Midbrain (tissue), 1 donor: Measurements from ENCODE around the gene HSPA1L.
A peak's percentile ranks its signal among the peaks of the same experiment; 100 is the strongest.
"Not testable (repeated sequence)": the region's sequence is repeated elsewhere in the genome, so short reads cannot be mapped to it uniquely, and the experiment has no call there.

Experiments used
- DNase-seq: peaks from one replicate; lab custom pipeline; 2025; lab: John Stamatoyannopoulos, UW

HSPA1L gene

DNA sequence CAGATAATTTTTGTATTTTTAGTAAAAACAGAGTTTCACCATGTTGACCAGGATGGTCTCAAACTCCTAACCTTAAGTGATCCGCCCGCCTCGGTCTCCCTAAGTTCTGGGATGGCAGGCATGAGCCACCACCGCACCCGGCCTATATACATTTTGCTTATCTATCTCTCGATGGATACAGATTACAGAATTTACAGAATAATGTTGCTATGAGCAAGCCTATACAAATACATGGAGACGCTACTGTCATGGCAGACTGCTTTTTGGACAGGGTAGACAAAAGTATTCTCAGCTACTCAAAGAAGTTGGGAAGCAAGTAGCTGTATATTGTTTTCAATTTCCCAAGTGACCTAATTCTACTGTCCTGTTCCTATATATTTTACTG is 1.6 kb downstream of the HSPA1L start:
- no peak for DNase-seq

DNA sequence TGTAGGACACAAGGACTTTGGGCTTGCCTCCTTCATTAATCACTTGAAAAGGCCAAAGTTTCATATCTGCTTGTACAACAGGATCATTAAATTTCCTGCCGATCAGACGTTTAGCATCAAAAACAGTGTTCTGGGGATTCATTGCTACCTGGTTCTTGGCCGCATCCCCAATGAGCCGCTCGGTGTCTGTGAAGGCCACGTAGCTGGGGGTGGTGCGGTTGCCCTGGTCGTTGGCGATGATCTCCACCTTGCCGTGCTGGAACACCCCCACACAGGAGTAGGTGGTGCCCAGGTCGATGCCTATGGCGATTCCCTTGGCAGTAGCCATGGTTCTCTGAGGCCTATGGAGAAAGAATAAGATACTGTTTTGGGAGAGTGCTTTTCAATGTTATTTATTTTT is 3.4 kb downstream of the HSPA1L start:
- no peak for DNase-seq

DNA sequence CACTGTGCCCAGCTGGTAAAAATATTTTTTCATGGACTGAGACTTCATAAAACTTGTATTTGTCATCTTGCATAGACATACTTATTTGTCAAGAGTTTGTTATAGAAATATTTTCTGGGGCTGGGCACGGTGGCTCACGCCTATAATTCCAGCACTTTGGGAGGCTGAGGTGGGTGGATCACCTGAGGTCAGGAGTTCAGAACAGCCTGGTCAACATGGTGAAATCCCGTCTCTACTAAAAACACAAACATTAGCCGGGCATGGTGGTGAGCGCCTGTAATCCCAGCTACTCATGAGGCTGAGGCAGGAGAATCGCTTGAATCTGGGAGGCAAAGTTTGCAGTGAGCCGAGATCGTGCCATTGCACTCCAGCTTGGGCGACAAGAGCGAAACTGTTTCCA is 6.5 kb downstream of the HSPA1L start:
- not testable (repeated sequence) for DNase-seq

DNA sequence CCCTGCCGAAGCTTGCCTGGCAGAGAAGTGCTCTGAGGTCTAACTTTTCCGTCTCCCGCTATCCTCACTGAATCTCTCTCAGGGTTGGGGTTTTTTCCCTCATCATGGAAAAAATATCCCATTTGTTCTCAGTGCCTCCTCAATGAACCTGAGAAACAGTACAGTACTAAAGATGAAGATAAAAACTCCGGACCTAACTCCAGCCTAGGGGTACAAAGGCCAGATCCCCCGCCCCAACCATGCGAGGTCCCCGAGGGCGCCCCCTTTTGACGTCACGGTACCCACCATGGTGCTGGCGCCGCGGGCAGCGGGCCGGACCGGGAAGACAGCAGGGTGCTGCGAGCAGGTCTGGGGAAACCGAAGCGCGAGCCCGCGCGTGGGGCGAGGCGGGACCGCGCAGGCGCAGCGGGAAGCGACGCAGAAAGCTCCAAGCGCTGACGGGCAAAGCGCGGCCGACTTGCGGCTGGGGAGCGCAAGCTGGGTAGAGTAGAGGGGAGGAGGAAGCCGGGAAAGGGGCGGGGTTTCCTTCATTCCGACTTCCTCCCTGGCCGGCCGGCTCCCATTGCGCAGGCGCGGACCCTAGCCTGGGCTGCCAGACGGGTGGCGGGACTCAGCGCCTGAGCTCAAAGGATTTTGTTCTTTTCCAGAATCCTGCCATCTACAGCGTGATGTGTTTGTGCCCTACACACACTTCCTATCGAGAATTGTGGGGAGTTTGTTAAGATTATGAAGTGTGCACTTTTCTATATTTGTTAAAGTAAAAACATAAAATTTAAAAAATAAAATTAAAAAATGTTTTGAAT is 8.4 kb downstream of the HSPA1L start, which contains the start of gene LSM2:
LSM2 (minus strand) TSS at position 497 of the 803 bp plus-strand sequence; CDS start at position 288, 209 bp downstream.
- peak; percentile 98 for DNase-seq

DNA sequence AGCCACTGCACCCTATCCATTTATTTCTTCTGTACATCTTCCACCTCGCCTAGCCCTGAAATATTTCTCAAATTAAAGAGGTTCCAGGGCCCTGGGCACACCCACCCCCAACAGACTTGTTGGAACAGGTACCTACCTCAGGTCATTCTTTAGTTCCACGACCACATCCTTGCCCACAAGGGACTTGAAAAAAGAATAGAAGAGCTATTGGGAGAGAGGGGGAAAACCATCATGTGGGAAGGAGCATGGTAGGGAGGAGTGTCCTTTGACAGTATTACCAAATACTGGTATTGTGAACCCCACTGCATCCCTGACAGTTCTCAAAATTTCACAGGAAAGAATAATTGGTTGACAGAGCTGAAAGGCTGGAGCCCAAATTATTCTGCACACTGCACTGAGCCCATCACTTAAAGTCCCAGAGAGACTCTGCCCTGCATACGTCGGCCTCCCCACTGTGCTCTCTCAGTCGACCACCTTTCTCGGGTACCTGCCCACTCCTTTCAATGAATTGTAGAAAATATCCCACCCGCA is 9.1 kb downstream of the HSPA1L start:
- no peak for DNase-seq

DNA sequence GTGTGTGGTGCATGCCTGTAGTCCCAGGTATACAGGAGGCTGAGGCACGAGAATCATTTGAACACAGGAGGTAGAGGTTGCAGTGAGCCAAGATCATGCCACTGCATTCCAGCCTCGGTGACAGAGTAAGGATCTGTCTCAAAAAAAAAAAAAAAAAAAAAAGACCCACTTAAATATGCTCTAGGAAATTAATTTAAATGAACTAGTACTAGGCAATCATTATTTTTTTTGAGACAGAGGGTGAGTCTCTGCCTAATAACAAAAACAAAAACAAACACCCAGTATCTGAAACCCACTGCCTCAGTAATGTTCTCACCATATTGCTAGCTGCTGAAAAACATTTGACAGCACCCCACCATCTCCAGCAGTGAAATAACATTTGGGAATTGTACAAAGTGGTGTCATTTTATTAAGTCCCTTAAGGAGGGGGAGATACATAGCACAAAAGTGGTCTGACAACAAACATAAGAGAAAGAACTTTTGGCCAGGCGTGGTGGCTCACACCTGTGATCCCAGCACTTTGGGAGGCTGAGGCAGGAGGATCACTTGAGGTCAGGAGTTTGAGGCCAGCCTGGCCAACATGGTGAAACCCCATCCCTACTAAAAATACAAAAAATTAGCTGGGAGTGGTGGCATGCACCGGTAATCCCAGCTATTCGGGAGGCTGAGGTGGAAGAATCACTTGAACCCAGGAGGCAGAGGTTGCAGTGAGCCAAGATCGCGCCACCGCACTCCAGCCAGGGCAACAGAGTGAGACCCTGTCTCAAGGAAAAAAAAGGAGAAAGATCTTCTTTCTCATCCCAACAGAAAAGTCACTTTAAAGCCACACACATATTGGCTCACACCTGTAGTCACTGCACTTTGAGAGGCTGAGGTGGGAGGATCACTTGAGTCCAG is 13.8 kb downstream of the HSPA1L start:
- DNase-seq = not testable (repeated sequence)

DNA sequence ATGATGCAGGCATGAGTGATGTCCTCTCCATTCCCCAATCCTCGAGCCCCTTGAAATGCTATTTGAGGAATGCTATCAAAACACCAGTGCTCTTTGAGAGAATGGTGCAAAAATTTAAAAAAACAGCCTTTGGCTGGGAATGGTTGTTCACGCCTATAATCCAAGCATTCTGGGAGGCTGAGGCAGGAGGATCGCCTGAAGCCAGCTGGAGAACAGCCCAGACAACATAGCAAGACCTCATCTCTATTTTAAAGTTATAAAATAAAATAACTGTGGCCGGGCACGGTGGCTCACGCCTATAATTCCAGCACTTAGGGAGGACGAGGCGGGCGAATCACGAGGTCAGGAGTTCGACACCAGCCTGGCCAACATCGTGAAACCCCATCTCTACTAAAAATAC is 15.3 kb downstream of the HSPA1L start:
- DNase-seq = no peak

DNA sequence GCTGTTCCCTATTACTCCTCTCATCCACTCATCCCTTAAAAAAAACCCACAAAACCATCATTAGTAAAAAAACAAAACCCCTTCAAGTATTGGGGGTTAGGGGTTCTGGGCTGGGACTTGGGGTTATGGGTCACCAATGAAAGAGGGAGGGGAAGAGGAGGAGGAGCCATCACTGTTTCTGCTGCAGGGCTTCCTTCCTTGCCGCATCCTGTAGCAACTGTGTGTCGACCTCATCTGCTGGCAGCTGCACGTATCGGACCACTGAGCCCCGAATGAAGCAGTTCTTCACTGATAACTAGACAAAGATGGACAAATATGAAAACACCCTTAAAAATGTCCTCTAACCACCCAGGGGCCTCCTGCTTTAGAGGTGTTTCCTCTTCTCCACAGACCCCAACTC is 17.5 kb downstream of the HSPA1L start:
- DNase-seq = no peak

DNA sequence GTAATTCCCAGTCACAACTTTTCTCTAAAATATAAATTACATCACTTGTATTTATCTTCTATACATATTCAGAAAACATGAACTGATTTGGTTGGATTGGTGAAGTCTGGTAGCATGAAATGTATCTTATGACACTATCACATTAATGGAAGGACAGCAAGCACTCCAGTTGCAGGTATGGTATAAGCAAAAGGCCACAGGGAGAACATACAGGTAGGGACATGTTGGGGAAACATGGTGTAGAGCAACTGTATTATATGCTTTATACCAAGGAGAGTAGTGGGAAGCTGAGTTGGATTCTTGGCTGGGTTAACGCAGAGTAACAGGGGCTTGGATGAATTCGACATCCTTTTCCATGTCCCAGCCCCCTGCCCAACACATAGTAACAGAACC is 18.1 kb downstream of the HSPA1L start:
- DNase-seq = no peak

DNA sequence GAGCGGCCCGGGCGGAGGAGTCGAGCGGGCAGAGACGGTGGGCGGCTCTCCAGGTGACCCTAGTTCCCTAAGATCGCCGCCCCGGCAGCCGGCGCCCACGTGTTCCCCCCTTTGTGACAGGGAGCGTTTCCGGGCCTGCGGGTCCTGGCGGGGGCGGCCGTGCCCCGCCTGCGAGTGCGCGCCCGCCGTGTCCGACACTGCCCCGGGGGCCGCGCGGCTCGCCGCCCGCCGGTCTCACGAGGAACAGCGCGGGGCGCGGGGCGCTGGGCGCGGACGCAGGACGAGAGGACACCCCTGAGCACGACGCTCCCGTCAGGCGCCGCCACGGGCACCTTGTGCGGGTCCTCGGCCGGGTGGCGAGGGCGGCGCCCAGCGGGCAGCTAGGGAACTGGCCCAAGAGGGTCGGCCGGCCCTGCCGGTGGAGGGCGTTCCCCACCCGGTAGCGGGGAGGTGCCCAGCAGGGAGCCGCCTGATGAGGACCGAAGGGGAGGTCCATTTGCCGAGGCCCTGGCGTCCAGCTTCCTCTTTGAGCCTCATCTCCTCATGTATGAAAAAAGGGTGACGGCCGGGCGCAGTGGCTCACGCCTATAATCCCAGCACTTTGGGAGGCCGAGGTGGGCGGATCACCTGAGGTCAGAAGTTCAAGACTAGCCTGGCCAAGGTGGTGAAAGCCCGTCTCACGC is 19.3 kb downstream of the HSPA1L start, which contains the start of gene VARS1:
VARS1 (minus strand) TSS at position 137 of the 683 bp plus-strand sequence. CDS start 535 bp downstream, outside the sequence.
- DNase-seq = peak; percentile 90

DNA sequence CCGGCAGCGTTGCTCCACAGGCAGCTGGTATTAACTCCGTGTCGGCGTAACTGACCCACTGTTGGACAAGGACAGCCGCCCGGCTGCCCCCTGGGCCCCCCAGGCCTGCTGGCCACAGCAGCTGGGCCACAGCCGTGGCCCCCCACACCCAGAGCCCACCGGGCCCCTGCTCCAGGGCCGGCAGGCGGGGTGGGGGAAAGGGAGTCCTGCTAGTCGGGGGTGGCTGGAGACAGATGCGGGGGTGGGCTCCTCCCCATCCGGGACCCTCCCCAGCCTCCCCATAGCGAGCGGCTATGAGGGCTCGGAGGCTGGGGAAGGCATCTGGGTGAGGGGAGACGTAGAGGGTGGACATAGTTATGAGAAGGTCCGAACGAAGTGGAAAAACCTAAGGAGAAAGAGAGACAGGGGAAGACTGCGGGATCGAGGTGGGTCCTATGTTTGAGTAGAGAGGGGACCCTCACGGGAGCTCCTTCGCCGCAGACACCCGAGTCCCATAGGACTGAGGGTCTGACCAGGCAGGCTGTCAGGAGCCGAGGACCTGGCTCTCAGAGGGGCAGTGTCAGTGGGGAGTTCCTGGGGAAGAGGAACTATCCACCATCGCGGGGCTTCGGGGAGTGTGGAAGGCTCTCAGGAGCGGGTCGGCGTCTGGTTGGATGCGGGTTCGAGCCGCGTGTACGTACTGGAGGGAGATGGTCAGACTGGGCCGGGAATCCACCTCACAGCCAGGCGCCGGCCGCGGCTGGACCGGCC is 20.0 kb downstream of the HSPA1L start:
- no peak for DNase-seq

DNA sequence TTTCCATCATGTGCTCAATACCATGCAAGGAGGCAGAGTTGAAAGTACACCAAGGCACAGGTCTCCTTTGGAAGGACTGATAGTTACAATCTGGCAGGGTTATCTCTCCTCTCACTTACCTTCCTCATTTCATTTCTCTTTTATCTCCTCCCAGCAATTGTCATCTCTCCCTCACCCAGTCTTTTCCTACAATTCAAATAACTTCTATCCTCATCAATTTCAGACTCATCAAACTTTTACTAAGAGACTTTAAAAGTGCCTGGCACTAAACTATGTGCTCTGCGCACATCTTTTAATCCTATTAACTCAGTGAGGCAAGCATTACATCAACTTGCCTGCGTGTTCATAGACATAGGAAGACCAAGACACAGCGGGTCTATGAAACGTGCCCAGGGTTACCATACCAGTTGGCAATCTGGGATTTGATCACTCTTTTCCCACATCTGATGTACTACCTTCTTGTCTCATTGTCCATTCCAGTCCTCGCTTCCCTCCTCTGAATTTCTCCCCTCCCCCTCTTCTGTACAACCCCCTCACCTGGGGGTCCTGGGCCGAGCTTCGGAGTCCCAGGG is 20.7 kb downstream of the HSPA1L start:
- no peak for DNase-seq

DNA sequence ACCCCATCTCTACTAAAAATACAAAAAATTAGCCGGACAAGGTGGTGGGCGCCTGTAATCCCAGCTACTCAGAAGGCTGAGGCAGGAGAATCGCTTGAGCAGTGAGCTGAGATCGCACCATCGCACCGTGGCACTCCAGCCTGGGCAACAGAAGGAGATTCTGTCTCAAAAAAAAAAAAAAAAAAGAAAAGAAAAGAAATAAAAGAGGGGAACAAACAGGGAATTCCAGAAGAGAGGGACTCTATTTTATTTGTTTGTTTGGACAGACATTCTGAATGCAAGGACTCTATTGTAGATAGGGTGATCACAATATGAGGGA is 21.2 kb downstream of the HSPA1L start:
- not testable (repeated sequence) for DNase-seq

DNA sequence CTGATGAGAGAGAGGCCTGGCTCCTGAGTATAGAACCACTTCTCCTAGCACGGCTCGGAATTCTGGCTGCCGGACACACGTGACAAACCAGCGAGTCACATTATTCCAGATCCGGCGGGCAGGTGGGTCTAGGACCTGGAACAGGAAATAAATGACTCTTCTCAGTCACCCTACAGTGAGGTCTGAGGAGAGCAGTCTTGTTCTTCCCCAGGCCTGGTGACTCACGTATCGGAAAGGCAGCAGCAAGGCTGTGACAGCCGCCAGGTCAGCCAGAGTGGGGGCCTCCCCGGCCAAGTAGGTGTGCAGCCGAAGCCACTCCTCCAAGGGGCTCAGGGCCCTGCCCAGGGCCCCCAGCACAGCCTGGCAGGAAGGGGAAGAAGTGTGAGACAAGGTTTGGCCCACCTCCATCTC is 22.3 kb downstream of the HSPA1L start:
- no peak for DNase-seq

DNA sequence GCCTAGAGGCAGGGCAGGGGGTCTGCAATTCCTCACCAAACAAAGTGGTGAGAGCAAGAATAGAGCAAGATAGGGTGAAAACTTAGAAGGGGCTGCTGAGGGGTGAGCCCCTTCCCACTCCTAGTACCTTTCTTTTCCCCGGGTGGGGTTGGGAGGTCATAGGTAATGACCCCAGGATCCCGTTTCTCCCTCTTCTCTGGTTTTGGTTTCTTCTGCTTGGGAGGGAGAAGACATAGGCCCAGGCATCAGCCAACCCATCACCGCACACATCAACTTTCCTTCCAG is 23.1 kb downstream of the HSPA1L start:
- no peak for DNase-seq

DNA sequence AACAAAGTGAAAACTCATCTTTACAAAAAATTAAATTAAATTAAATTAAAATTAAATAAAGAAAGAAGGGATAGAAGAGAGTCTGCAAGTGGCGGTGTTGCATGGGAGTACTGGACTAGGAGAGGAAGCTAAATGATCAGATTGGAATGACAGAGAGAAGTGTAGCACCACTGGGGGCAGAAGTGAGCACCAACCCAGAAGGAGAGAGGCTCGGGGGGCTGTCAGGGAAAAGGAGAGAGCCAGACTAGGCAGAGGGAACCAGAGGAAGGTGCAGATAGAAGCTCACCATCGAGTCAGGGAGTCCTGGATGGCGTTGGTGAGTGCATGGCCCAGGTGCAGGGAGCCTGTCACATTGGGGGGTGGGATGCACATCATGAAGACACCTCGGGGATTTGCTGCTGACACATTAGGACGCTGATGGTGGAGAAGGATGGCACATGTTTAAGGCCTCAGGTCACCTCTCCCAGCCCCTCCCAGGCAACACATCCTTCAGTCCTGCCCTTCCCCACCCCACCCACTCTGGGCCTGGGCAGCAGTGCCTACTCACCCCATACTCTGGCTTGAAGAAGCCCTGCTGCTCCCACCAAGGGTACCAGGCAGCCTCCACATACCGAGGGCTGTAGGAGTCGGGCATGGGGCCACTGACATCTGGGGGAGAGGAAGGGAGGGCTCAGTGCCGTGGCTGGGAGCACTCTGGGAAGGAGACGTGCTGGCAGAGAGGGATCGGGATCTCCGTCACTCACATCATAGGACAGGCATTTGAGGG is 23.6 kb downstream of the HSPA1L start:
- DNase-seq = no peak

DNA sequence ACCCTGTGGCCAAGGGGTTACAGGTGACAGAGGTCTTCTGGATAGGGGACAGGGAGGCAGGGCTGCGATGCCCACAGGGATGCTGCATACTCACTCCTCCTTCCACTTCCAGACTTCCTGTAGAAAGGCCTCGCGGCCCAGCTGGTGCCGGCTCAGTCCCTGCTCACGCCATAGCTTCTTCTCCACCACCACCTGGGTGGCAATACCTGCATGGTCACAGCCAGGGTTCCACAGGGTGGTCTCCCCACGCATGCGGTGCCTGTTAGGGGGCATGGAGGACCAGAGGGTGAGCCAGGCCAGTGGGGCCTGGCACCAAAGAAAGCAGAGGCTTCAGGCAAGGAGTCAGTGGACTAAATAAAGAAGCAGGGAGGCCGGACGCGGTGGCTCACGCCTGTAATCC is 29.6 kb downstream of the HSPA1L start:
- no peak for DNase-seq

DNA sequence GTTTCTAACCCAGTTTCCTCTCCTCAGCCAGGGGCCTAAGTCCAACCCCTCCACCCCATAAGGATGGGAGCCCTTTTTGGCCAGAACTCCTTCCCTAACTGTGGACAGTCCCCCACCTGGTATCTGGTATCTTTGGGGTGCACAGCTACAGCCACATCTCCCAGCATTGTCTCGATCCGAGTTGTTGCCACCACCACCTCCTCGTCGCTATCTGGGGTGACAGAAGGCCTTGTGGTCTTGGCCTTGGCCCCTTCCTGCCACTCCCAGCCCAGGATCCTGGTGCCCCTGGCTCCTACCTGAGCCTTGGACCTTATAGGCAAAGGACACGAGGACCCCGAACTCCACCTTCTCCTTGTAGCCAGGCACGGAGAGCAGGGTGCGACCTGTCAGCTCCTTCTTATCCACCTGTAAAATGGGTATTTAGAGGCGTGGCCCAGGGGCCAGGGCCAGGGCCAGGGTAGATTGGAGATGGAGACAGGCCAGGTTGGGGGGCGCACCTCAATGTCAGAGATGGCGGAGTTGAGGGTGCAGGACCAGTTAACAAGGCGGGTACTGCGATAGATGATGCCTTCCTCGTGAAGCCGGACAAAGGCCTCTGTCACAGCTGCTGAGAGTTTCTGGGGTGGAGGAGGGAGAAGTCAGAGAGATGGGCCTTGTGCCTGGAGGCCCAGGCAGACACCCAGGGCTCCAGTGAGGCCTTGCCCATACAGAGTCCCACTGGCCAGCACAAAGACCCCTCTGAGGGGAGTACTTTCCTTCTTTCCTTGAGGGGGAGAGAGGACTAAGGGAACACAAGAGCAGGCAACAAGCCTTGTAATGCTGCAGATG is 30.8 kb downstream of the HSPA1L start:
- peak; percentile 4 for DNase-seq

DNA sequence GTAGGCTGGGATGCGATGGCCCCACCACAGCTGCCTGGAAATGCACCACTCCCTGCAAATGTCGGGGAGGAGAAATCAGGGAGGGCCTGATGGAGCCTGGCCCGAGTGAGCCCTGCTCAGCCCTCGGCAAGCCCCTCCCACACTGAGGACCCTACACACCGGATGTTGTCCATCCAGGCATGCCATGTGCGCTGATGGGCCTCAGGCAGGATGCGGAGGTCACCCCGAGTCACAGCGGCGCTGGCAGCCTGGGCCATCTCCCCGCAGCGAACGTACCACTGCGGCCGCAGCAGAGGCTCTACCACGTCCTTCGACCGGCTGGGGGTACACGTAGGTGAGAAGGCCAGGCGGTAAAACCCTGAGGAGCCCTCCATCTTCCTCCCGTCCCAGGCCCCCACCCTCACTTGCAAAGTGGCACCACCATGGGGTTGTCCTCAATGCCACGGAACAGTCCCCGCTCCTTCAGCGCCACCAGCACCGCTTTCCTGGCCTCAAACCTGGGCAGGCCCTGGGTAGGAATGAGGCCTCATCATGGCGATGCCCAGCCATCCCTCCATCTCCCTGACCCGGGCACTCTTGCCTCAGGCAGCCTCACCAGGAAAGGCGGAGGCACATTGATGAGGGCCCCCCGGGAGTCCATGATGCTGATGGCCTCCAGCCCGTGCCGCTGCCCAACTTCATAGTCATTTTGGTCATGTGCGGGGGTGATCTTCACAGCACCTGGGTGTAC is 32.8 kb downstream of the HSPA1L start:
- no peak for DNase-seq
